Heart left ventricle (tissue), 13 donors: ENCODE results near the gene SUCLA2.

Experiments used
- POLR2A ChIP-seq, 2 donors: fragments of 450-650 bp; IDR thresholded peaks; one replicate each; pipeline ENCODE4 v1.6.1; 2017; ENCODE audit warnings: antibody characterized with exemption in 2 of 2, mild to moderate bottlenecking in 2 of 2, moderate library complexity in 2 of 2
- TF ChIP-seq, protein P1 (sequence below), 12 donors: fragments of 200-600 bp; sonication (generic) in 4 of 12; IDR thresholded peaks; one replicate each; pipeline versions ENCODE4 v1.5.0 to v1.8.0; 2018 to 2022; ENCODE audit warnings: antibody characterized with exemption in 12 of 12, mild to moderate bottlenecking in 5 of 12
- donor health status: ischemic (EF 13 %, LVEDD 7.1; RV severe dilation, severe dysfunction).
- donor health status: DM: no; HTN: yes; CAD: no.
- donor health status: DM: no; HTN: no; CAD: no.
- donor health status: ischemic (EF 25% LVEDD 6.9; RV normal size, moderate dysfunction).
- donor health status: ischemic (EF 25% LVEDD 5.7; RV mildly dilated, moderate dysfunction).
- donor health status: ischemic (EF 35%, LVEDD 5.7; RV mildly dilated, moderate dysfunction).
- donor health status: nonischemic (EF 11% LVEDD 7.7; RV severe dilation, severe dysfunction).
- donor health status: DM: yes; HTN: yes; CAD: no.
- donor health status: PGD.
- donor health status: ischemic (EF 29% LVEDD 5.4; RV normal size, mild dysfunction).
- donor health status: nonischemic (EF 23%, LVEDD 6.1; RV moderate dilation, normal function).

GRCh38 chr13:47903836-47904235, 97.2 kb downstream of the SUCLA2 start:
- TF ChIP-seq, protein P1, sequence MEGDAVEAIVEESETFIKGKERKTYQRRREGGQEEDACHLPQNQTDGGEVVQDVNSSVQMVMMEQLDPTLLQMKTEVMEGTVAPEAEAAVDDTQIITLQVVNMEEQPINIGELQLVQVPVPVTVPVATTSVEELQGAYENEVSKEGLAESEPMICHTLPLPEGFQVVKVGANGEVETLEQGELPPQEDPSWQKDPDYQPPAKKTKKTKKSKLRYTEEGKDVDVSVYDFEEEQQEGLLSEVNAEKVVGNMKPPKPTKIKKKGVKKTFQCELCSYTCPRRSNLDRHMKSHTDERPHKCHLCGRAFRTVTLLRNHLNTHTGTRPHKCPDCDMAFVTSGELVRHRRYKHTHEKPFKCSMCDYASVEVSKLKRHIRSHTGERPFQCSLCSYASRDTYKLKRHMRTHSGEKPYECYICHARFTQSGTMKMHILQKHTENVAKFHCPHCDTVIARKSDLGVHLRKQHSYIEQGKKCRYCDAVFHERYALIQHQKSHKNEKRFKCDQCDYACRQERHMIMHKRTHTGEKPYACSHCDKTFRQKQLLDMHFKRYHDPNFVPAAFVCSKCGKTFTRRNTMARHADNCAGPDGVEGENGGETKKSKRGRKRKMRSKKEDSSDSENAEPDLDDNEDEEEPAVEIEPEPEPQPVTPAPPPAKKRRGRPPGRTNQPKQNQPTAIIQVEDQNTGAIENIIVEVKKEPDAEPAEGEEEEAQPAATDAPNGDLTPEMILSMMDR (IDR thresholded peaks at IDR 0.05), result no peak
- no peak for TF ChIP-seq POLR2A (IDR thresholded peaks at IDR 0.05)
